GM12891 (cell line): Measurements from ENCODE around the gene SRP68.

Experiments
- PAX5 ChIP-seq: IDR thresholded peaks from 2 replicates; pipeline ENCODE4 v1.6.1; 2011; ENCODE audit warnings: low read length, moderate library complexity, mild to moderate bottlenecking; ENCODE audit not compliant: insufficient read depth, severe bottlenecking
- POLR2A ChIP-seq: IDR thresholded peaks from 2 replicates; pipeline ENCODE4 v1.6.1; 2011; ENCODE audit warnings: low read depth, low read length, control low read depth
- POLR2AphosphoS5 ChIP-seq: IDR thresholded peaks from 2 replicates; pipeline ENCODE4 v1.6.1; 2011; ENCODE audit warnings: low read depth, low read length, control low read depth
- POU2F2 ChIP-seq: IDR thresholded peaks from 2 replicates; pipeline ENCODE4 v1.6.1; 2011; ENCODE audit warnings: low read depth, mild to moderate bottlenecking, control low read depth, low read length, moderate library complexity
- SPI1 ChIP-seq: IDR thresholded peaks from 2 replicates; pipeline ENCODE4 v1.6.1; 2011; ENCODE audit warnings: low read depth, low read length, control low read depth
- TAF1 ChIP-seq: IDR thresholded peaks from 2 replicates; pipeline ENCODE4 v1.6.1; 2011; ENCODE audit warnings: low read depth, low read length, control low read depth

GRCh38 chr17:76056882-76057281 is 15.4 kb downstream of the SRP68 start:
- TF ChIP-seq POLR2A (no peak), POLR2AphosphoS5 (no peak), TAF1 (no peak), SPI1 (no peak), POU2F2 (no peak), PAX5 (no peak)
